Activated CD8-positive, alpha-beta memory T cell treated with anti-CD3 and anti-CD28 coated beads for 1 hour (primary cell): ENCODE measurements around the gene VAMP8.
"Not testable (repeated sequence)": the region's sequence is repeated elsewhere in the genome, so short reads cannot be mapped to it uniquely, and the experiment has no call there.

Experiments
- DNase-seq, 2 donors: peaks; one replicate each; pipeline ENCODE4 v3.0.0-alpha.2; 2020; ENCODE audit warnings: low read depth in 1 of 2; ENCODE audit errors: extremely low read depth in 1 of 2

Gene VAMP8

GRCh38 chr2:85577386-85578242 is at the start of gene VAMP8:
Gene VAMP8 (plus strand): TSS chr2:85577586. CDS start chr2:85577647, 61 bp downstream.
- DNase-seq = peak in 1 of 2 donors; percentile 37

- no peak for DNase-seq
Observed at GRCh38 chr2:85527787-85528186, 49.6 kb upstream of the VAMP8 start.

- DNase-seq = no peak
Observed at GRCh38 chr2:85528355-85528754, 49.0 kb upstream of the VAMP8 start.

GRCh38 chr2:85529809-85530208 is 47.6 kb upstream of the VAMP8 start:
- no peak for DNase-seq

GRCh38 chr2:85531589-85531988 is 45.8 kb upstream of the VAMP8 start:
- no peak for DNase-seq

- DNase-seq = no peak
Observed at GRCh38 chr2:85534099-85534498, 43.3 kb upstream of the VAMP8 start.

GRCh38 chr2:85534881-85535280 is 42.5 kb upstream of the VAMP8 start:
- no peak for DNase-seq

- DNase-seq = no peak
Observed at GRCh38 chr2:85536479-85536878, 40.9 kb upstream of the VAMP8 start.

- no peak for DNase-seq
Observed at GRCh38 chr2:85537600-85538506, 39.5 kb upstream of the VAMP8 start.

- DNase-seq = peak; percentile 55 to 81
Observed at GRCh38 chr2:85538507-85539360, 38.7 kb upstream of the VAMP8 start, which contains the start of gene MAT2A. Gene MAT2A (plus strand): TSS chr2:85539168. CDS start chr2:85539288, 120 bp downstream.

GRCh38 chr2:85539361-85540132 is 37.8 kb upstream of the VAMP8 start:
- peak in 1 of 2 donors; percentile 46 for DNase-seq

- DNase-seq = no peak
Observed at GRCh38 chr2:85540133-85540648, 37.2 kb upstream of the VAMP8 start.

- no peak for DNase-seq
Observed at GRCh38 chr2:85541262-85541661, 36.1 kb upstream of the VAMP8 start.

- no peak for DNase-seq
Observed at GRCh38 chr2:85541753-85542457, 35.5 kb upstream of the VAMP8 start.

GRCh38 chr2:85542777-85543176 is 34.6 kb upstream of the VAMP8 start:
- no peak for DNase-seq

- not testable (repeated sequence) for DNase-seq
Observed at GRCh38 chr2:85544254-85544691, 33.1 kb upstream of the VAMP8 start.

- not testable (repeated sequence) for DNase-seq
Observed at GRCh38 chr2:85544915-85545779, 32.2 kb upstream of the VAMP8 start.

GRCh38 chr2:85545780-85546240 is 31.6 kb upstream of the VAMP8 start:
- no peak for DNase-seq
